HG03432 (cell line): ENCODE measurements around the gene UROS.

Experiments used
- ATAC-seq: cut with Tn5 transposase; IDR thresholded peaks from one replicate; pipeline ENCODE4 v1.9.1; 2021; ENCODE audit warnings: mild to moderate bottlenecking, moderate library complexity; ENCODE audit not compliant: unreplicated experiment

UROS gene

GRCh38 chr10:125838802-125839575 is 15.9 kb upstream of the UROS start:
- no peak for ATAC-seq

GRCh38 chr10:125836746-125837145 is 13.7 kb upstream of the UROS start:
- ATAC-seq = no peak

DNA sequence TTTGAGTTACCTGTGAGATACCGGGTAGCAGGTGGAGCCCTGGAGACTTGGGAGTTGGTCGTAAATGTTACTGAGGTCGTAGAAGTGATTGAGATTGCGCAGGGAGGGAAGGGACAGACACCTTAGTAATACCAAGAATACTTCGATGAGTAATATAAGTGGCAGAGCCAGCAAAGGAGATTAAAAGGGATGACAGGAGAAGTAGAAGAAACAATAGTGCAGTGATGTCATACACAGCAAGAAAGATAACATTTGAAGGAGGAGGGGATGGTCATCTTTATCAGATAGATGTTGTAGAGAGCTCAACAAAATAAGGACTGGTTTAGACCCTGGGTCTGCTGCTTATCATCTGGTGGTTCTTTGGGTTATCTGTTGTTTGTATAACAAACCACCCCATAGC is 5.3 kb upstream of the UROS start:
- no peak for ATAC-seq

- no peak for ATAC-seq
These were observed 4.1 kb upstream of the UROS start for GRCh38 chr10:125827133-125827532.

GRCh38 chr10:125824736-125825135 is 1.7 kb upstream of the UROS start:
- ATAC-seq = no peak

DNA sequence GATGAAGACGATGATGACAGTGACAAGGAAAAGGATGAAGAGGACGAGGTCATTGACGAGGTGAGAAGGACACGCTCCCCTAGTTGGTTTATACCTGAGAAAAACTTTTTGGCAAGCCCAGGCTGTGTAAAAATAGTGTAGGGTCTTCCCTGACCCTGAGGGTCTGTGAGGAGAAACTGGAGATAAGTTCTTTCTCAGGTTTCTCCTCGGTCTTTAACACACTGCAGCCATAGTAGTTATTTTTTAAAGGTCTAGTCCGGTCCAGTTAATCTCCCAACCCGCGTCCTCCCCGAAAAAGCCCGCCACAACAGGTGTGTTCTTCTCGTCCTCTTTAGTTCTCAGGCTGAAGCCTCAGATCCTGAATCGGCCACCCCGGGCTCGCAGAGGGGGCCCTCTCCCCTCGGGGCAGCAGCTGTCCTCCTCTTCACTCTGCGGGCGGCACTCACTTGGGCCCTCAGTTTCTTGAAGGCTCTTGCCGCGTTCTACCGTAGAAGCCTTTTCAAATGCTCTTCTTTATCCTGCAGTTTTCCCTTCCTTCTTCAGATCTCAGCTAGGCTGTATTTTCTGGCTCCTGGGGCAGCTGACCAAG is 699 bp upstream of the UROS start:
- peak; percentile 3 for ATAC-seq

GRCh38 chr10:125820701-125821100 is 2.4 kb downstream of the UROS start:
- ATAC-seq = peak; percentile 52

DNA sequence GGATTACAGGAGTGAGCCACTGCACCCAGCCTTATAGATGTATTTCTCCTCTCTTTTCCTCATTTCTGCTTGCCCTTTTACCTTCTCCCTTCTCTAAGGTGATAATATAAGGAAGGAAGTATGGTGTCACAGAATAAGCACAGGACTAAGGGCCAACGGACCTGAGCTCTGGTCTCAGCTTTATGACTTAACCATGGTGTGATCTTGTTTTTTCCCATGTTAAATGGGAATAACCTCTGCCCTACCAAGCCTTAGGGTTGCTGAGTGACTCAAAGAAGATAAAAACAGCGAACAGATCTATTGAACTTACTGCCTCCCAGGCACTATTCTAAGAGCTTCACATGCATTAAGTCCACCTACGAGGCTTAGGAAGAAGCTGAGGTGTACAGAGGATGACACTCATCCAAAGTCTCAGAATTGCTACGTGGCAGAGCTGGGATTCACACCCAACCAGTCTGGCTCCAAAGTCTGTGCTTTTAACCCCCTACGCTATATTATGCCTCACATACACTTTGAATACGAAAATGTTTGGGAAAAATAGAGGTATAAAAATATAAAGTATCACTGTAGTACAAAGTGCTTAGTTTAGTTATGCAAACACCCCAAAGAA is 5.6 kb downstream of the UROS start:
- no peak for ATAC-seq

DNA sequence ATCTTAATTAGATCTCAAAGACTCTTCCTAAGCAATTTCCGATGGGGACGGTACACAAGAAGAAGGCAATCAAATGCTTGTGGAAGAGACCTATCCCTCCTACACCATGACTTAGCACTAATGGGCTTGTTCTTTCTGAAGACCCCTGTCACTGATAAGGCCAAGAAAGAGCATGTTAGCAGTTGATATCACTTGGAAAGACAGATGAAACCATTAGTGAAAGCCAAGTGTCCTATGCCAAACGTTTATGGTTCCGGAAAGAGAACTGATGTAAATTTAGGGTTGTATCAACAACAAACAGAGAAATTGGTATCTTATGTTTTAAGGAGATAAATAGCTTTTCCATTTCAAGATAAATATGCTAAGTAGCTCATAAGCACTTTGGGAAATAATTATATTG is 6.5 kb downstream of the UROS start:
- ATAC-seq = no peak

DNA sequence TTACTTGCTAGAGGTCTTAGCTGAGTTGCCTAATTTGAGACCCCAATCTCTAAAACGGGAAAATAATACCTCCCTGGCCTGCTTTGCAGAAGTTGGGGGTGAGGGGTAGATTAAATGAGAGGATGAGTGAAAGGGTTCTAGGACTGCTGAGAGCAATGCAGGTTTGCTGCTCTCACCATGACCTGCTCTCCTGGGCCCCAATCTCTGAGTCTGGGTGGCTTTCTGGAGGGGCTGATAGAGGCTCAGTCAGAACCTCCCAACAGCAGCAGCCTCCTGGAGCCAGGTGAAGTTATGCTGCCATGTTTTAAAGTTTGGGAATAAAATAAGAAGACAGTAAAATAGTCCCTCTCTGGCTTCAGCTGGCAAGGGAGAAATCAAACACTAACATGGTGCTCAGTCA is 7.3 kb downstream of the UROS start:
- no peak for ATAC-seq

GRCh38 chr10:125812128-125812750 is 10.8 kb downstream of the UROS start:
- no peak for ATAC-seq

DNA sequence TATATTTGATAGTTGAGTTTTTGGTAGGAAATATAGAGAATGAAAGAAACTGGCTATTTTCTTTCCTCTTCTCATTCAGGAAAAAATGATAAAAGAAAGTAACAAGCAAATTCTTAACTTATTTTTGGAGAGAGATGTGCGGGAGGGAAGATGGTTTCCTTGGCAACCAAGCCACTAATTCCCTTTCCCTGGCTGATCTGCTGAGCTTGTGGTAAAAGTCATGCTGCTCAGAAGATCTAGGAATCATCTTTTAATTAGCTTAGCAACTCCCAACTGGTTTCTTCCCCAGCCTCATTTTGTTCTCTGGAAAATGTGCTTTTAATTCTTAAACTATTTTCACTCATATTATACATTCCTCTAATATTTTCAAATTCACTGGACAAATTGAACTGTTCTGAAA is 11.8 kb downstream of the UROS start:
- ATAC-seq = no peak

DNA sequence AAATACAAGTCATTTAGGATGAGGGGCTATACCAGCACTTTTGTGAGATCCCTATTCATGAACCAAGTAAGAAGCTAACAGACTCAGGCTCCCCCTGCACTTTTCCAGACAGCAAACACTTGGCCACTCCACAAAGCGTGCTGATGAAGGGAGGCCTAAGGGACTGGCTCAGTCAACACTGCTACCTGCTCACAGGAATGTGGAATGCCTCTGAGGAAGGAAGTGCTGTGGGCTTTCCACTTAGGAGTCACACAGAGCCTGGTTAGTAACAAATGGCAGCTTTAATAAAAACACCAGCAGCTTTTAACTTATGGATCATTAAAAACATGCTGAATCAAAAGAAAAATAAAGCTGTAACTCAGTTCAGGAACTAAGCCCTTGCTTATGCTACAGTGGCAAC is 15.0 kb downstream of the UROS start:
- no peak for ATAC-seq

- no peak for ATAC-seq
These were observed 20.3 kb downstream of the UROS start for GRCh38 chr10:125802739-125803138.

- ATAC-seq = no peak
These were observed 20.9 kb downstream of the UROS start for GRCh38 chr10:125802131-125802530.

- no peak for ATAC-seq
These were observed 21.5 kb downstream of the UROS start for GRCh38 chr10:125801574-125801973.

DNA sequence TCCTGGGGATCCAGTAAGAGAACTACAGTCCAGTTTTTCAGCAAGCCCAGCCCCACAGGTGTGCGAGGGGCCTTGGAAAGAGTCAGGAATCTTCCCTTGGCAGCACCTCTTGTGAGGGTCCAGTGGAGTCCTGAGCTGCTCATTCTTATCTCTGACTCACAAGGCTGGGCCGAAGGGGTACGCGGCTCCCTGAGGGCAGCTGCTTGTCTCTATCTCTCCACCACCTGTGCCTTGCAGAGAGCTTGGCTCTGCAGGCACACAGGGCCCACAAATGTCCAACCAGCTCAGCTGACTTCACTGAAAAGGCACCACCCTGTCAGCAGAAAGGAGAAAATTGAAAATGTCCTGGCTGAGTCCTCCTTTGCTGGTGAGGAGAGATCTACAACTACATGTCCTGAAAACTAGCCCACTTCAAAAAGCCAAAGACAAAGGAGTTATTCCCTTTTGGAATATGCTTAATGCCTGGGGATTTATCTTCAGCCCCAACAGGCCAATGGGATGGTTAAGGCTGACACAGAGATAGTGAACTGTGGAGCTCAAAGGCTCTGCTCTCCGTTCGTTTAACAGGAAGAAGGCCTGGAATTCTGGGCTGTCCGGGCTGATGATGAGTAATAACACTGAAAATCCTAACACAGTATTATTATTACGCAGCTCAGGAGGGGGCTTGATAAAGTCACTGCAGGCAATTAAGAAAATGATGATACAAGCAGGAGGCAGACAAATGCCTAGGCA is 23.4 kb downstream of the UROS start:
- no peak for ATAC-seq

DNA sequence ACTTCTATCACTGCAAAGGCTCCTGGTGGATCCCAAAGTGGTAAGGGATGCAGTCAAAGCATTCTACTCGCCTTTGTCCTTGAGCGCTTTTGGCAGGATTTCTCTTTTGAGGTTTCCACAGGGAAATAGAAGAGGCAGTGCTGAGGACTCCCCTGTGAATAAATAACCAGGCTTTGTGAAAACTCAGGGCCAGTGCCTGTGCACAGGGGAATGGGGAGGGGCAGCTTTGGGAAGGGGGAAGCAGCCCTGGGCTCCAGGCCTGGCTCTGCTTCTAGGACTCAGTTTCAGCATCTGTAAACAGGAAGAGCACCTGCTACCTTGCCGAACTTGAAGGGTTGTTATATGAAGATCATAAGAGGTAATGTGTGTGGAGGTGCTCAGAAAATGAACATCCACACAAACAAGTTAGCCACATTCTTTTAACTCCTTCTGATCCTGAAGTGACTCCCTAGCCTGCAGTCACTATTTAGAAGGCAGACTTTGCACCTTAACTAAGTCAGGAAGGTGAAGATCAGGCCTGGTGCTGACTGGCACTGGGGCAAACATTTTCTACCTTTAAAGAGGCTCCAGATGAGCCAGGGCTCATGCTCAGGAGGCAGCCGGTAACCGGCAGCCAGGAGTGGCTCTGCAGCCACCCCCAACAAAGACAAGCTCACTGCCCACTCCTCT is 24.9 kb downstream of the UROS start:
- ATAC-seq = no peak

- ATAC-seq = no peak
These were observed 25.6 kb downstream of the UROS start for GRCh38 chr10:125797424-125797823.

- no peak for ATAC-seq
These were observed 27.3 kb downstream of the UROS start for GRCh38 chr10:125795637-125796190.
